Esophagus squamous epithelium (tissue), 4 donors: Measurements from ENCODE around the gene SLC9A9.

Experiments
- POLR2A ChIP-seq, 4 donors: fragments of 450-650 bp; IDR thresholded peaks; one replicate each; pipeline ENCODE4 v1.6.1; 2017; ENCODE audit warnings: antibody characterized with exemption in 4 of 4, mild to moderate bottlenecking in 4 of 4, moderate library complexity in 3 of 4
- TF ChIP-seq, protein P1 (sequence below), 6 experiments: fragments of 450-650 bp in 4 of 6; fragments of 200-600 bp in 2 of 6; sonication (generic) in 2 of 6; IDR thresholded peaks; one replicate each; pipeline ENCODE4 v1.5.1; 2016 to 2019; ENCODE audit warnings: antibody characterized with exemption in 6 of 6, mild to moderate bottlenecking in 4 of 6, moderate library complexity in 4 of 6

DNA sequence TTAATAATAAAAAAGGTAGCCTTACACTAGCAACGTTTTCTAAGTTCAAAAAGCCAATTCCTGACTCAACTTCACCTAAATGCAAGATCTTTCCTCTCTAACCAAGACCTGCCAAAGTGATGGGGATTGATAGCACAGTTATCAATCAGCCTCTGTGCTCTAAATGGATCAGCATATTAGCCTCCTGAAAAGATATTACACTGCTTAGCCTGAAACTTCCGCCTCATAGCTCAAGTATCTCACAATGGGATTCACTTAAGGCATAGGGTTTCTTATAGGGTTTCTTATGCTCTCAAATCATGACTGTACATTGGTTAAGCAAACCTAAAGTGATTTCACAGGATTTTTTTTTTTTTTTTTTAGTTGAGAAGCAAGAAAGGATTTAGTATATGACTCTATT lies 436 bp upstream of the SLC9A9 start:
- TF ChIP-seq, protein P1, sequence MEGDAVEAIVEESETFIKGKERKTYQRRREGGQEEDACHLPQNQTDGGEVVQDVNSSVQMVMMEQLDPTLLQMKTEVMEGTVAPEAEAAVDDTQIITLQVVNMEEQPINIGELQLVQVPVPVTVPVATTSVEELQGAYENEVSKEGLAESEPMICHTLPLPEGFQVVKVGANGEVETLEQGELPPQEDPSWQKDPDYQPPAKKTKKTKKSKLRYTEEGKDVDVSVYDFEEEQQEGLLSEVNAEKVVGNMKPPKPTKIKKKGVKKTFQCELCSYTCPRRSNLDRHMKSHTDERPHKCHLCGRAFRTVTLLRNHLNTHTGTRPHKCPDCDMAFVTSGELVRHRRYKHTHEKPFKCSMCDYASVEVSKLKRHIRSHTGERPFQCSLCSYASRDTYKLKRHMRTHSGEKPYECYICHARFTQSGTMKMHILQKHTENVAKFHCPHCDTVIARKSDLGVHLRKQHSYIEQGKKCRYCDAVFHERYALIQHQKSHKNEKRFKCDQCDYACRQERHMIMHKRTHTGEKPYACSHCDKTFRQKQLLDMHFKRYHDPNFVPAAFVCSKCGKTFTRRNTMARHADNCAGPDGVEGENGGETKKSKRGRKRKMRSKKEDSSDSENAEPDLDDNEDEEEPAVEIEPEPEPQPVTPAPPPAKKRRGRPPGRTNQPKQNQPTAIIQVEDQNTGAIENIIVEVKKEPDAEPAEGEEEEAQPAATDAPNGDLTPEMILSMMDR (IDR thresholded peaks at IDR 0.05): no peak
- no peak for TF ChIP-seq POLR2A (IDR thresholded peaks at IDR 0.05)
